Measurements from ENCODE around the gene MMP7.

The MMP7 gene

DNA sequence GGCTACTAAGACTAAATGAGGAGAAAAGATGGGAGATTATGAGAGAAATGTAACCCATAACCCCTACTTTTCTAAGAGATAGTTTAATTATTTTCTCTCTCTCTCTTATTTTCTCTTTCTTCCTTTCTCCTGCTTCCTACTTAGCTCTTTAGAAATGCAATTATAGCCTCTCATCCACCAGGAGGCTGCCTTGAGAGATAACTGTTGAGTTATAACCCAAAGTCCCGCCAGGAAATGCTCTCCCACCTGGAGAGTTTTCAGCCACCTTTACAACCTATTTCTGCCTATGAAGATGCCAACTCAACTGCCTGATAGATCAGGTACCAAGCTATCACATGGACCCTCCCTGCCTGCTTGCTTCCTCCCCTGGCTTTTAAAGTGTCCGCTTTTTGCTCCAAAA lies 44.0 kb downstream of the MMP7 start:
- H3K27me3 ChIP-seq (ENCODE audit: control insufficient read depth, low read length): no peaks in the 10 kb centered on the region
- no peak overlapping the region for H3K4me2 ChIP-seq (ENCODE audit: low read length)
- H3K4me3 ChIP-seq (ENCODE audit: low read length): no peak overlapping the region
- no peaks in the 10 kb centered on the region for H3K9me2 ChIP-seq (replicated peaks; ENCODE audit: control insufficient read depth, low read length)
- H3K4me1 ChIP-seq (ENCODE audit: control insufficient read depth, low read length): peaks cover 32% of the 10 kb centered on the region
- no peak overlapping the region for H3K27ac ChIP-seq (ENCODE audit: low read depth, low read length)
- no peaks in the 10 kb centered on the region for H3K36me3 ChIP-seq (ENCODE audit: control insufficient read depth, low read length)
- TF ChIP-seq, protein P1, sequence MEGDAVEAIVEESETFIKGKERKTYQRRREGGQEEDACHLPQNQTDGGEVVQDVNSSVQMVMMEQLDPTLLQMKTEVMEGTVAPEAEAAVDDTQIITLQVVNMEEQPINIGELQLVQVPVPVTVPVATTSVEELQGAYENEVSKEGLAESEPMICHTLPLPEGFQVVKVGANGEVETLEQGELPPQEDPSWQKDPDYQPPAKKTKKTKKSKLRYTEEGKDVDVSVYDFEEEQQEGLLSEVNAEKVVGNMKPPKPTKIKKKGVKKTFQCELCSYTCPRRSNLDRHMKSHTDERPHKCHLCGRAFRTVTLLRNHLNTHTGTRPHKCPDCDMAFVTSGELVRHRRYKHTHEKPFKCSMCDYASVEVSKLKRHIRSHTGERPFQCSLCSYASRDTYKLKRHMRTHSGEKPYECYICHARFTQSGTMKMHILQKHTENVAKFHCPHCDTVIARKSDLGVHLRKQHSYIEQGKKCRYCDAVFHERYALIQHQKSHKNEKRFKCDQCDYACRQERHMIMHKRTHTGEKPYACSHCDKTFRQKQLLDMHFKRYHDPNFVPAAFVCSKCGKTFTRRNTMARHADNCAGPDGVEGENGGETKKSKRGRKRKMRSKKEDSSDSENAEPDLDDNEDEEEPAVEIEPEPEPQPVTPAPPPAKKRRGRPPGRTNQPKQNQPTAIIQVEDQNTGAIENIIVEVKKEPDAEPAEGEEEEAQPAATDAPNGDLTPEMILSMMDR (IDR thresholded peaks at IDR 0.05; ENCODE audit: low read depth, low read length, poor library complexity, severe bottlenecking): no peak
- no peak for TF ChIP-seq EZH2phosphoT487 (IDR thresholded peaks at IDR 0.05; ENCODE audit: borderline replicate concordance, low read length)
- no peaks in the 10 kb centered on the region for H3F3A ChIP-seq (ENCODE audit: control insufficient read depth, insufficient read depth)
- H3K9me3 ChIP-seq (ENCODE audit: control insufficient read depth, insufficient read depth, low read length): no peaks in the 10 kb centered on the region
- H4K20me1 ChIP-seq (ENCODE audit: control insufficient read depth, insufficient read depth, low read depth, low read length): no peaks in the 10 kb centered on the region
- H3K79me2 ChIP-seq (ENCODE audit: control insufficient read depth, low read length): no peaks in the 10 kb centered on the region

DNA sequence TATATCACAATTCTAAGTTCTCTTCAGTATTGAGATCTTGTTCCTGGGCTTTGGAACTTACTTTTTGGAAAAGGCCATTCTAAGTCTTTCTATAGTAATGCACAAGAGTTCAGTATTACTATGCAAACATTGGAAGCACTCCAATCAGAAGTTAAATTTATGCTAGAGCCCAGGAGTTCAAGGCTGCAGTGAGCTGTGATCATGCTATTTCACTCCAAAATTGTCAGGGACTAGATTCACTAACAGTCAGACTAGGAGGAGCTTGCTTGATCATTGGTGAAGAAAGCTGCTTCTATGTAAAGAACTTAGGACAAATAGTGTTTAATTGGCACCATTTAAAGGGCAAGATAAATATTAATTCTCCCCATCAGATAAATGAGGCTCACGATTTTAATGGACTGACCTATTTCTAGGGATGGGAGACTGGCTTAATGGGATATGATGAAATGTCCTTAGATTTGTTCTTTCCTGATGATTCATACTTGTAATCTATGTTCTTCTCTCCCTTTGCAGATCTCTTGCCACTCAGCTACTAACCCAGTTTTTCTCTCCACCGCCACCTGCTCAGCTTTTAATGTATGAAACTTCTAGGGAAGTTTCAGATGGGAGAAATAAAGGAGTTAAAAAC lies 45.3 kb downstream of the MMP7 start:
- H3K27ac ChIP-seq (ENCODE audit: low read depth, low read length): no peak overlapping the region
- TF ChIP-seq, protein P1 (IDR thresholded peaks at IDR 0.05; ENCODE audit: low read depth, low read length, poor library complexity, severe bottlenecking): no peak
- no peak for TF ChIP-seq EZH2phosphoT487 (IDR thresholded peaks at IDR 0.05; ENCODE audit: borderline replicate concordance, low read length)
- no peaks in the 10 kb centered on the region for H3K27me3 ChIP-seq (ENCODE audit: control insufficient read depth, low read length)
- no peaks in the 10 kb centered on the region for H3K9me3 ChIP-seq (ENCODE audit: control insufficient read depth, insufficient read depth, low read length)
- no peaks in the 10 kb centered on the region for H3K79me2 ChIP-seq (ENCODE audit: control insufficient read depth, low read length)
- H4K20me1 ChIP-seq (ENCODE audit: control insufficient read depth, insufficient read depth, low read depth, low read length): no peaks in the 10 kb centered on the region
- H3F3A ChIP-seq (ENCODE audit: control insufficient read depth, insufficient read depth): no peaks in the 10 kb centered on the region
- peaks cover 32% of the 10 kb centered on the region for H3K4me1 ChIP-seq (ENCODE audit: control insufficient read depth, low read length)
- no peaks in the 10 kb centered on the region for H3K36me3 ChIP-seq (ENCODE audit: control insufficient read depth, low read length)
- no peaks in the 10 kb centered on the region for H3K9me2 ChIP-seq (replicated peaks; ENCODE audit: control insufficient read depth, low read length)
- no peak overlapping the region for H3K4me2 ChIP-seq (ENCODE audit: low read length)
- no peak overlapping the region for H3K4me3 ChIP-seq (ENCODE audit: low read length)

GRCh38 chr11:102482433-102482832 lies 48.1 kb downstream of the MMP7 start:
- H3K27me3 ChIP-seq (ENCODE audit: control insufficient read depth, low read length): no peaks in the 10 kb centered on the region
- H3K27ac ChIP-seq (ENCODE audit: low read depth, low read length): no peak overlapping the region
- no peak overlapping the region for H3K4me2 ChIP-seq (ENCODE audit: low read length)
- peaks cover 21% of the 10 kb centered on the region for H3K4me1 ChIP-seq (ENCODE audit: control insufficient read depth, low read length)
- H3K9me3 ChIP-seq (ENCODE audit: control insufficient read depth, insufficient read depth, low read length): no peaks in the 10 kb centered on the region
- H3K9me2 ChIP-seq (replicated peaks; ENCODE audit: control insufficient read depth, low read length): no peaks in the 10 kb centered on the region
- H4K20me1 ChIP-seq (ENCODE audit: control insufficient read depth, insufficient read depth, low read depth, low read length): no peaks in the 10 kb centered on the region
- no peaks in the 10 kb centered on the region for H3F3A ChIP-seq (ENCODE audit: control insufficient read depth, insufficient read depth)
- TF ChIP-seq, protein P1 (IDR thresholded peaks at IDR 0.05; ENCODE audit: low read depth, low read length, poor library complexity, severe bottlenecking): no peak
- TF ChIP-seq EZH2phosphoT487 (IDR thresholded peaks at IDR 0.05; ENCODE audit: borderline replicate concordance, low read length): no peak
- no peak overlapping the region for H3K4me3 ChIP-seq (ENCODE audit: low read length)
- H3K36me3 ChIP-seq (ENCODE audit: control insufficient read depth, low read length): no peaks in the 10 kb centered on the region
- H3K79me2 ChIP-seq (ENCODE audit: control insufficient read depth, low read length): no peaks in the 10 kb centered on the region

Measured in DOHH2 (cell line).